HG03139 (cell line): ENCODE results near the gene GRK4.

Experiments
- ATAC-seq: cut with Tn5 transposase; IDR thresholded peaks from one replicate; pipeline ENCODE4 v1.9.1; 2021; ENCODE audit not compliant: unreplicated experiment

The GRK4 gene

DNA sequence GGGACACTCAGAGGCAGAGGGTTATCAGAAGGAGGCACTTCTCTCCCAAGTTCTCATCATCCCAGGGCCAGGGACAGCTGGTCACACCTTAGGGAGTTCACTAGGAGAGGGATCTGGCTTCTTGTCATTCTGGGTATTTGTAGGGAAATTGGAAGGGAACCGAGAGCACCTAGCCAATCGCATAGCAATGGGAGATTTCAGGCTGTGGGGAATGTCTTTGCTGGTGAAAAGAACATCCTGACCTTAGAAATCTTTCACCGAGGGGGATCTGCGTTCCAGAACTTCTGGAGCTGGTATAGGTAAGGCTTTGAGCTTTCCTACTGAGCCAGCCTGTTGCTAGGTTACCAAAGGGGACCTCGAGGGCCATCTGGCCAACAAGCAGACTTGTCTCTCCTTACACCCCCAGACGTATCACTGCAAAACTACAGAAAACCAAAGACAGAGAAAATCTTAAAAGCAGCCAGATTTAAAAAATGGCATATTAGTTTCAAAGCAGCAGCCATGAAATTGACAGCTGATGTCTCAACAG lies 104.2 kb downstream of the GRK4 start:
- ATAC-seq = no peak

GRCh38 chr4:3069661-3070199 lies 106.4 kb downstream of the GRK4 start:
- no peak for ATAC-seq

- ATAC-seq = no peak
These were observed 107.5 kb downstream of the GRK4 start for GRCh38 chr4:3070709-3071500.

GRCh38 chr4:3071811-3072210 lies 108.4 kb downstream of the GRK4 start:
- ATAC-seq = no peak

DNA sequence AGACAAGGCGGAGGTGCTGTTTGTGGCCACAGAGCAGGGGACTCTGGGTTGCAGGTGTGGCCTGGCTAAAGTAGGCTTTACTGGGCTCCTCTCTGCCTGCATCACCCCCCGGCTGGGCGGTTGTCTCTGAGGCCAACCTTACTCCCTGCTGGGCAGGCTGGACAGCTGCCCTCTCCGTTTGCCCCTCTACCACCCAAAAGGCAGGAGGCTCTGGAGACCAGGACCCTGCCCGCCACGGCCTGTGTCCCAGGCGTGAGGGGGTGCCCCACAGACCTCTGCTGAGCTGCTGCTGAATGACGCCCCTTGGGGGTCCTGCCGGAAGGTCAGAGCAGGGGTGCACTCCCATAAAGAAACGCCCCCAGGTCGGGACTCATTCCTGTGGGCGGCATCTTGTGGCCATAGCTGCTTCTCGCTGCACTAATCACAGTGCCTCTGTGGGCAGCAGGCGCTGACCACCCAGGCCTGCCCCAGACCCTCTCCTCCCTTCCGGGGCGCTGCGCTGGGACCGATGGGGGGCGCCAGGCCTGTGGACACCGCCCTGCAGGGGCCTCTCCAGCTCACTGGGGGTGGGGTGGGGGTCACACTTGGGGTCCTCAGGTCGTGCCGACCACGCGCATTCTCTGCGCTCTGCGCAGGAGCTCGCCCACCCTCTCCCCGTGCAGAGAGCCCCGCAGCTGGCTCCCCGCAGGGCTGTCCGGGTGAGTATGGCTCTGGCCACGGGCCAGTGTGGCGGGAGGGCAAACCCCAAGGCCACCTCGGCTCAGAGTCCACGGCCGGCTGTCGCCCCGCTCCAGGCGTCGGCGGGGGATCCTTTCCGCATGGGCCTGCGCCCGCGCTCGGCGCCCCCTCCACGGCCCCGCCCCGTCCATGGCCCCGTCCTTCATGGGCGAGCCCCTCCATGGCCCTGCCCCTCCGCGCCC lies 110.0 kb downstream of the GRK4 start:
- peak; percentile 34 for ATAC-seq

GRCh38 chr4:3074078-3074845 lies 110.9 kb downstream of the GRK4 start, which contains the start of the genes HTT and HTT-AS:
TSS of gene HTT (plus strand) at chr4:3074681. CDS start at chr4:3074826, 145 bp downstream.
TSS of gene HTT-AS (minus strand) at chr4:3074538.
- ATAC-seq = peak; percentile 62

DNA sequence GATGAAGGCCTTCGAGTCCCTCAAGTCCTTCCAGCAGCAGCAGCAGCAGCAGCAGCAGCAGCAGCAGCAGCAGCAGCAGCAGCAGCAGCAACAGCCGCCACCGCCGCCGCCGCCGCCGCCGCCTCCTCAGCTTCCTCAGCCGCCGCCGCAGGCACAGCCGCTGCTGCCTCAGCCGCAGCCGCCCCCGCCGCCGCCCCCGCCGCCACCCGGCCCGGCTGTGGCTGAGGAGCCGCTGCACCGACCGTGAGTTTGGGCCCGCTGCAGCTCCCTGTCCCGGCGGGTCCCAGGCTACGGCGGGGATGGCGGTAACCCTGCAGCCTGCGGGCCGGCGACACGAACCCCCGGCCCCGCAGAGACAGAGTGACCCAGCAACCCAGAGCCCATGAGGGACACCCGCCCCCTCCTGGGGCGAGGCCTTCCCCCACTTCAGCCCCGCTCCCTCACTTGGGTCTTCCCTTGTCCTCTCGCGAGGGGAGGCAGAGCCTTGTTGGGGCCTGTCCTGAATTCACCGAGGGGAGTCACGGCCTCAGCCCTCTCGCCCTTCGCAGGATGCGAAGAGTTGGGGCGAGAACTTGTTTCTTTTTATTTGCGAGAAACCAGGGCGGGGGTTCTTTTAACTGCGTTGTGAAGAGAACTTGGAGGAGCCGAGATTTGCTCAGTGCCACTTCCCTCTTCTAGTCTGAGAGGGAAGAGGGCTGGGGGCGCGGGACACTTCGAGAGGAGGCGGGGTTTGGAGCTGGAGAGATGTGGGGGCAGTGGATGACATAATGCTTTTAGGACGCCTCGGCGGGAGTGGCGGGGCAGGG lies 111.7 kb downstream of the GRK4 start:
- ATAC-seq = no peak

DNA sequence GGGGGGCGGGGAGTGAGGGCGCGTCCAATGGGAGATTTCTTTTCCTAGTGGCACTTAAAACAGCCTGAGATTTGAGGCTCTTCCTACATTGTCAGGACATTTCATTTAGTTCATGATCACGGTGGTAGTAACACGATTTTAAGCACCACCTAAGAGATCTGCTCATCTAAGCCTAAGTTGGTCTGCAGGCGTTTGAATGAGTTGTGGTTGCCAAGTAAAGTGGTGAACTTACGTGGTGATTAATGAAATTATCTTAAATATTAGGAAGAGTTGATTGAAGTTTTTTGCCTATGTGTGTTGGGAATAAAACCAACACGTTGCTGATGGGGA lies 112.2 kb downstream of the GRK4 start:
- ATAC-seq = no peak

GRCh38 chr4:3077796-3078195 lies 114.4 kb downstream of the GRK4 start:
- ATAC-seq = no peak

- ATAC-seq = no peak
These were observed 116.3 kb downstream of the GRK4 start for GRCh38 chr4:3079694-3080123.

GRCh38 chr4:3082925-3083515 lies 119.6 kb downstream of the GRK4 start:
- no peak for ATAC-seq

DNA sequence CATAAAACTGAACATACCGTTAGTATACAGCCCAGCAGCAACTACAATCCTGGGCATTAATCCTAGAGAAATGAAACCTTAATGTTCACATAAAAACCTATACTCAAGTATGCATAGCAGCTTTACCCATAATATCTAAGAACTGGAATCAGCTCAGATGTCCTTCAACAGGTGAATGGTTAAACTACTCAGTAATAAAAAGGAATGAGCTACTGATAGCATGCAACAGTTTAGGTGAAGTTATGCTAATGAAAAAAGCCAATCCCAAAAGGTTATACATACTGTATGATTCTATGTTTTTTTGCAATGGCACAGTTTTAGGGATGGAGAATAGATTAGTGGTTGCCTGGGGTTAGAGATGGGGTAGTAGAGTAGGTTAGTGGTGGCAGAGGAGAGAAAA lies 120.4 kb downstream of the GRK4 start:
- ATAC-seq = no peak

DNA sequence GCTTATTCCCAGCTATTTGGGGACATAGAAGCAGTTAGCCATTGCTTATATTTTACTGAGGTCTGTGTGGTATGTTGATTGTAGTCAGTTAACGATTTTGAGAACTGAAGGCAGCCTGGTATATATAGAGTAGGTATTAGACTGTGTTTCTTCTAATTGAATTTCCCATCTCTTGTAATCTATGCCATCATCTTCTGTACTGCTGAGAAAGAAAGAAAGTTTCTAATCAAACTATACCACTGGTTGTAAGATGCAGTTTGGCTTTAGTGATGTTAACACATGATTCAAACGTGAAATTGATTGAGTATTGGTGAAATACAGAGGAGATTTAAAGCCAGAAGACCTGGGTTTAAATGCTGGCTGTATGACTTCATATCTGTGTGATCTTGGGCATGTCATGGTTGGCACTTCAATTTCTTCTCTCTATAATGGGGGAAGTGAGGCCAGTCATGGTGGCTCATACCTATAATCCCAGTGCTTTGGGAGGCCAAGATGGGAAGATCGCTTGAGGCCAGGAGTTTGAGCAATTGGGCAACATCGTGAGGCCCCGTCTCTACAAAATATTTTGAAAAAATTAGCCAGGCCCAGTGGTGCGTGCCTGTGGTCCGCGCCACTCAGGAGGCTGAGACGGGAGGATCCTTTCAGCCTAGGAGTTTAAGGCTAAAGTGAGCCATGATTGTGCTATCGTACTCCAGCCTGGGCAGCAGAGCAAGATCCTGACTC lies 122.7 kb downstream of the GRK4 start:
- ATAC-seq = no peak

DNA sequence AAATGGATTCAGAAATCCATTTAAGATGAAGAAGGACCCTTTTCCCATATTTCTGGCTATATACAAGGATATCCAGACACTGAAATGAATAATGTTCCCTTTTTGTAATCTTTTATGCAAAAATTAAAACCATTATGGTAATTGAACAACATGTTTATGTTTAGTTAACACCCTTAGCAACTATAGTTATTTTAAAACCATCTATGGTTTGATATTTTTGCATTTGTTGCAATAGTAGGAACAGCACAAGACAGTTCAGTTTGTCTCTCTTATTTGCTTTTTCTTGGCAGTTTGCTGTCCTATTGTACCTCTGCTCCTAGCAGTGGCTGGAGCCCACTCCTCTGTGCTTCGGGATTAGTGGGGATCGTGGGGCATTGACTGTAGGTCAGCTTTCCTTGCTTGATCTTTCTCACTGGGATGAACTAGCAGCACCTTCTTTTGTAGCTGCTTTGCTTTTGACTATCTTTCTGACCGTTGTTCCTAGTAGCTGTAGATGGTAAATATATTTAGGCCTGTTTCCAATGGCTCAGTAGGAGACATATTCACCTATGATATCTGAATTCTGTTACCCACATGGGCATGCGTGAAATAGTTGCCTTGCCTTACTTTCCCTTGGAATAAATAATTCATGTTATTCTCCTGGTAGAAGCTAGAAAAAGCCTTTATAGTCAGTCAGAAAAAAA lies 123.9 kb downstream of the GRK4 start:
- ATAC-seq = no peak
